Measurements from ENCODE around the gene CMTM8.

GRCh38 chr3:32347343-32348125 lies 109.1 kb downstream of the CMTM8 start:
- TF ChIP-seq TAF1 (IDR thresholded peaks at IDR 0.05; ENCODE audit: borderline replicate concordance, insufficient read depth, low read length) (no peak), POLR2AphosphoS5 (IDR thresholded peaks at IDR 0.05; ENCODE audit: low read depth, low read length) (no peak), REST (IDR thresholded peaks at IDR 0.05; ENCODE audit: insufficient read depth in 1 of 2, low read depth in 2 of 2, low read length in 2 of 2) (no peak)
